ENCODE results near the gene MED12.

GRCh38 chrX:71095033-71095432 is 23.4 kb upstream of the MED12 start:
- TF ChIP-seq CTCF (IDR thresholded peaks at IDR 0.05; ENCODE audit: insufficient read depth, low read length, poor library complexity, severe bottlenecking) (no peak), EZH2phosphoT487 (conservative IDR thresholded peaks at IDR 0.05; ENCODE audit: low read length) (no peak)

Data from SU-DHL-6 (cell line).